IMR-90 (cell line): ENCODE measurements around the gene NRARP. TPM values are rescaled to one million over a fixed set of nuclear protein-coding genes. Genes with fewer than 3 reads are reported as not detected.

Experiments
- ATAC-seq: fragments of 200-7000 bp; cut with Tn5 transposase; 2 replicates; pipeline ENCODE4 v1.9.1; 2020; ENCODE audit warnings: low read depth, mild to moderate bottlenecking, moderate library complexity
- BruUV-seq: library from RNA; stranded (reverse); fragments of 400-500 nt; replicated peaks from 2 replicates; lab custom pipeline; 2021; lab: Mats Ljungman, UMichigan
- CTCF ChIA-PET: fragments of 300-600 bp; formaldehyde crosslinking; extraction: SDS; loops from one replicate; lab custom pipeline; 2021; ENCODE audit warnings: antibody characterized with exemption; lab: Yijun Ruan, JAX
- POLR2A ChIA-PET: fragments of 300-600 bp; sonication (Branson Sonifier 250); formaldehyde crosslinking; loops from one replicate; lab custom pipeline; 2022; ENCODE audit warnings: antibody characterized with exemption; ENCODE audit not compliant: unreplicated experiment; lab: Charles Lee
- DNase-seq: peaks from one replicate; pipeline ENCODE4 v3.0.0; 2013
- H2AFZ ChIP-seq: replicated peaks from 2 replicates; pipeline ENCODE3; 2013; ENCODE audit warnings: low read length, mild to moderate bottlenecking; ENCODE audit not compliant: poor library complexity
- H2AK5ac ChIP-seq: 2 replicates; pipeline ENCODE4 v1.6.1; 2013; ENCODE audit warnings: low read depth, low read length, inconsistent platforms
- H2AK9ac ChIP-seq: replicated peaks from 2 replicates; pipeline ENCODE3; 2013; ENCODE audit warnings: mild to moderate bottlenecking, low read depth, low read length, moderate library complexity; ENCODE audit not compliant: poor library complexity
- H2BK120ac ChIP-seq: 2 replicates; pipeline ENCODE4 v1.6.1; 2013; ENCODE audit warnings: low read depth, low read length, inconsistent platforms
- H2BK15ac ChIP-seq: 3 replicates; pipeline ENCODE4 v1.6.1; 2013; ENCODE audit warnings: low read depth, low read length, inconsistent platforms
- H2BK20ac ChIP-seq: 2 replicates; pipeline ENCODE4 v1.6.1; 2013; ENCODE audit warnings: low read depth, mild to moderate bottlenecking, inconsistent platforms, low read length, moderate library complexity
- H2BK5ac ChIP-seq: 2 replicates; pipeline ENCODE4 v1.6.1; 2013; ENCODE audit warnings: mild to moderate bottlenecking, low read depth, low read length, inconsistent platforms; ENCODE audit not compliant: poor library complexity, severe bottlenecking
- H3K14ac ChIP-seq: replicated peaks from 2 replicates; pipeline ENCODE4 v1.6.1; 2013; ENCODE audit warnings: low read depth, low read length, inconsistent platforms
- H3K18ac ChIP-seq: 2 replicates; pipeline ENCODE4 v1.6.1; 2013; ENCODE audit warnings: low read depth, low read length, control low read depth
- H3K23ac ChIP-seq: 2 replicates; pipeline ENCODE4 v1.6.1; 2013; ENCODE audit warnings: low read depth, low read length, inconsistent platforms
- H3K27ac ChIP-seq: 2 replicates; pipeline ENCODE4 v1.5.1; 2013; ENCODE audit warnings: mild to moderate bottlenecking, control low read depth, low read length; ENCODE audit not compliant: insufficient read depth
- H3K27me3 ChIP-seq: 2 replicates; pipeline ENCODE4 v1.6.1; 2013; ENCODE audit warnings: low read length; ENCODE audit not compliant: control insufficient read depth, insufficient read depth
- H3K36me3 ChIP-seq: 2 replicates; pipeline ENCODE4 v1.6.1; 2013; ENCODE audit warnings: low read length, mixed read lengths; ENCODE audit not compliant: control insufficient read depth, insufficient read depth
- H3K4ac ChIP-seq: 2 replicates; pipeline ENCODE4 v1.6.1; 2013; ENCODE audit warnings: low read depth, low read length, inconsistent platforms
- H3K4me1 ChIP-seq: 2 replicates; pipeline ENCODE4 v1.6.1; 2013; ENCODE audit warnings: low read length, mixed read lengths; ENCODE audit not compliant: control insufficient read depth, insufficient read depth
- H3K4me2 ChIP-seq: 2 replicates; pipeline ENCODE4 v1.6.1; 2013; ENCODE audit warnings: low read depth, mild to moderate bottlenecking, control low read depth, low read length, moderate library complexity
- H3K4me3 ChIP-seq: 2 replicates; pipeline ENCODE4 v1.5.1; 2013; ENCODE audit warnings: low read depth, mild to moderate bottlenecking, control low read depth, low read length, moderate library complexity; ENCODE audit not compliant: insufficient read depth
- H3K56ac ChIP-seq: 2 replicates; pipeline ENCODE4 v1.6.1; 2013; ENCODE audit warnings: low read length, inconsistent platforms; ENCODE audit not compliant: insufficient read depth; ENCODE audit errors: extremely low read depth
- H3K79me1 ChIP-seq, 2 experiments: 2 replicates each; pipeline ENCODE4 v1.6.1; 2013; ENCODE audit warnings: low read length in 2 of 2, inconsistent platforms in 1 of 2, low read depth in 1 of 2
- H3K9ac ChIP-seq: 2 replicates; pipeline ENCODE4 v1.6.1; 2013; ENCODE audit warnings: low read depth, low read length, control low read depth
- H3K9me1 ChIP-seq: 2 replicates; pipeline ENCODE4 v1.6.1; 2013; ENCODE audit warnings: low read length, inconsistent platforms; ENCODE audit not compliant: insufficient read depth
- H3K9me3 ChIP-seq: 2 replicates; pipeline ENCODE4 v1.6.1; 2013; ENCODE audit warnings: low read length; ENCODE audit not compliant: control insufficient read depth, insufficient read depth
- H4K20me1 ChIP-seq: 2 replicates; pipeline ENCODE4 v1.6.1; 2013; ENCODE audit warnings: low read length, inconsistent platforms; ENCODE audit not compliant: insufficient read depth
- H4K5ac ChIP-seq: 2 replicates; pipeline ENCODE4 v1.6.1; 2013; ENCODE audit warnings: mild to moderate bottlenecking, low read depth, low read length, control low read depth
- H4K8ac ChIP-seq, 2 experiments: 2 replicates each; pipeline ENCODE4 v1.6.1; 2013; ENCODE audit warnings: low read depth in 2 of 2, low read length in 2 of 2, control low read depth in 1 of 2, inconsistent platforms in 1 of 2
- H4K91ac ChIP-seq: 2 replicates; pipeline ENCODE4 v1.6.1; 2013; ENCODE audit warnings: low read depth, low read length, inconsistent platforms; ENCODE audit not compliant: insufficient read depth
- BHLHE40 ChIP-seq: fragments of 150-350 bp; IDR thresholded peaks from 2 replicates; pipeline ENCODE4 v1.6.1; 2016; ENCODE audit warnings: mild to moderate bottlenecking, low read depth, low read length
- CEBPB ChIP-seq: IDR thresholded peaks from 2 replicates; pipeline ENCODE4 v1.6.1; 2012; ENCODE audit warnings: low read depth, low read length, improper control_type of control experiment
- CTCF ChIP-seq: conservative IDR thresholded peaks from 2 replicates; pipeline ENCODE4 v1.5.1; 2012; ENCODE audit warnings: mild to moderate bottlenecking, low read depth, low read length, improper control_type of control experiment
- FOS ChIP-seq: fragments of 150-350 bp; IDR thresholded peaks from 2 replicates; pipeline ENCODE4 v1.6.1; 2016; ENCODE audit warnings: low read depth, low read length
- MAFK ChIP-seq: IDR thresholded peaks from 2 replicates; pipeline ENCODE4 v1.6.1; 2012; ENCODE audit warnings: low read depth, low read length, improper control_type of control experiment
- MXI1 ChIP-seq: IDR thresholded peaks from 2 replicates; pipeline ENCODE4 v1.6.1; 2012; ENCODE audit warnings: low read depth, mild to moderate bottlenecking, low read length, moderate library complexity, borderline replicate concordance
- NFE2L2 ChIP-seq: fragments of 150-350 bp; IDR thresholded peaks from 2 replicates; pipeline ENCODE4 v1.6.1; 2016; ENCODE audit warnings: low read depth, mild to moderate bottlenecking, low read length
- POLR2A ChIP-seq: IDR thresholded peaks from 2 replicates; pipeline ENCODE4 v1.6.1; 2012; ENCODE audit warnings: mild to moderate bottlenecking, low read depth, low read length
- RAD21 ChIP-seq: IDR thresholded peaks from 2 replicates; pipeline ENCODE4 v1.6.1; 2012; ENCODE audit warnings: low read length, improper control_type of control experiment
- RCOR1 ChIP-seq: IDR thresholded peaks from 2 replicates; pipeline ENCODE4 v1.6.1; 2012; ENCODE audit warnings: mild to moderate bottlenecking, low read length, improper control_type of control experiment; ENCODE audit not compliant: insufficient replicate concordance
- RFX5 ChIP-seq: IDR thresholded peaks from 2 replicates; pipeline ENCODE4 v1.8.0; 2012; ENCODE audit warnings: low read depth, mild to moderate bottlenecking, low read length, moderate library complexity
- SMC3 ChIP-seq: fragments of 150-350 bp; IDR thresholded peaks from 2 replicates; pipeline ENCODE4 v1.6.1; 2016; ENCODE audit warnings: low read depth, mild to moderate bottlenecking, antibody characterized with exemption, low read length, moderate library complexity
- USF2 ChIP-seq: fragments of 150-350 bp; IDR thresholded peaks from 2 replicates; pipeline ENCODE4 v1.6.1; 2017; ENCODE audit warnings: mild to moderate bottlenecking, antibody characterized with exemption, low read length, low read depth
- WGBS, 2 experiments: methylation state at CpG; one replicate each; pipeline versions ENCODE4 v1.1.5 to v1.1.7; 2013; ENCODE audit warnings: missing lambda C conversion rate in 2 of 2; ENCODE audit not compliant: insufficient read length in 1 of 2; ENCODE audit errors: extremely low coverage in 2 of 2; 5-methylcytosine and 5-hydroxymethylcytosine counted together
- dilution Hi-C: fragments of 300-500 bp; cut with HindIII; formaldehyde crosslinking; loops from one replicate; pipeline ENCODE4 v1.14.3; 2018; ENCODE audit warnings: low sequenced_read_pairs; ENCODE audit not compliant: unreplicated experiment
- in situ Hi-C: fragments of 300-500 bp; cut with MboI; formaldehyde crosslinking; loops from 3 replicates; pipeline ENCODE4 v1.14.3; 2019; ENCODE audit warnings: low sequenced_read_pairs, inconsistent platforms, mixed read lengths
- intact Hi-C: fragments of 100-400 bp; cut with micrococcal nuclease; formaldehyde crosslinking; loops from 2 replicates; pipeline ENCODE4 v1.10.0; 2022
- polyA plus RNA-seq, 3 experiments: library from polyadenylated mRNA; depleted of rRNA; stranded (reverse); fragments of >200 nt; gene quantifications; 2 replicates each; pipeline ENCODE4 v1.2.3, GENCODE V29; 2012; ENCODE audit warnings: low replicate concordance in 1 of 3
- total RNA-seq: library from RNA; depleted of rRNA; stranded (reverse); fragments of >200 nt; gene quantifications from 2 replicates; pipeline ENCODE4 v1.2.3, GENCODE V29; 2012

The NRARP gene
- total and polyA plus RNA-seq, 2 of the 4 experiments (the other 2 are of a cell fraction): 0.15 TPM; not detected in 1

- H2BK15ac ChIP-seq: no peak overlapping the region
- DNase-seq (no peak), ATAC-seq (no peak)
- H3K56ac ChIP-seq: no peak overlapping the region
- H4K5ac ChIP-seq: no peak overlapping the region
- no peak overlapping the region for H4K8ac ChIP-seq
- H3K4ac ChIP-seq: no peak overlapping the region
- TF ChIP-seq POLR2A (no peak), NFE2L2 (no peak), MAFK (no peak), RCOR1 (no peak), FOS (no peak), RFX5 (no peak), USF2 (no peak), CEBPB (no peak), RAD21 (no peak), MXI1 (no peak), BHLHE40 (no peak), CTCF (no peak), SMC3 (no peak)
- H2BK120ac ChIP-seq: no peak overlapping the region
- H3K4me2 ChIP-seq: no peak overlapping the region
- in situ Hi-C loops: no loop called here
- H3K36me3 ChIP-seq: peaks cover 4% of the 10 kb centered on the region
- no peak overlapping the region for H2BK5ac ChIP-seq
- no peaks in the 10 kb centered on the region for H3K9me1 ChIP-seq
- H4K20me1 ChIP-seq: peaks cover 10% of the 10 kb centered on the region
- H3K9me3 ChIP-seq: no peaks in the 10 kb centered on the region
- no peak overlapping the region for H3K14ac ChIP-seq
- no peak overlapping the region for H4K91ac ChIP-seq
- H2BK20ac ChIP-seq: no peak overlapping the region
- H2AK9ac ChIP-seq: no peak overlapping the region
- BruUV-seq: no TSS peak
- 82% methylated on average over 12 of the region's 22 CpGs; no CpG with 5 or more reads in 1 of the 2 experiments for WGBS, 2 experiments
- H3K9ac ChIP-seq: no peak overlapping the region
- H3K27me3 ChIP-seq: no peaks in the 10 kb centered on the region
- no peak overlapping the region for H3K4me3 ChIP-seq
- ChIA-PET CTCF (no interaction called here), POLR2A (no interaction called here)
- H3K27ac ChIP-seq: no peak overlapping the region
- no peak overlapping the region for H3K18ac ChIP-seq
- peaks cover 4 to 20% of the 10 kb centered on the region in 2 experiments; a peak in 3 of 4 replicates for H3K79me1 ChIP-seq
- no peak overlapping the region for H2AK5ac ChIP-seq
- dilution Hi-C loops: no loop called here
- intact Hi-C loops: no loop called here
- no peak overlapping the region for H2AFZ ChIP-seq
- H3K4me1 ChIP-seq: peaks cover 13% of the 10 kb centered on the region
- no peak overlapping the region for H3K23ac ChIP-seq
Observed at GRCh38 chr9:137251490-137252268, 50.4 kb downstream of the NRARP start.
